GM21381 (cell line): ENCODE measurements around the gene ILK.

Source experiments
- ATAC-seq: cut with Tn5 transposase; IDR thresholded peaks from one replicate; pipeline ENCODE4 v1.9.1; 2021; ENCODE audit warnings: mild to moderate bottlenecking, moderate library complexity; ENCODE audit not compliant: unreplicated experiment

ILK gene

GRCh38 chr11:6572215-6572614 lies 31.4 kb upstream of the ILK start:
- no peak for ATAC-seq

- no peak for ATAC-seq
Measured at GRCh38 chr11:6574816-6575715, 28.5 kb upstream of the ILK start.

- no peak for ATAC-seq
Measured at GRCh38 chr11:6576471-6577373, 26.9 kb upstream of the ILK start.

- ATAC-seq, result no peak
Measured at GRCh38 chr11:6578134-6578533, 25.4 kb upstream of the ILK start.

GRCh38 chr11:6579681-6580080 lies 23.9 kb upstream of the ILK start:
- ATAC-seq, result no peak

- ATAC-seq, result no peak
Measured at GRCh38 chr11:6583584-6583983, 20.0 kb upstream of the ILK start.

- ATAC-seq, result no peak
Measured at GRCh38 chr11:6584528-6584927, 19.0 kb upstream of the ILK start.

- no peak for ATAC-seq
Measured at GRCh38 chr11:6586434-6587359, 16.9 kb upstream of the ILK start.

- no peak for ATAC-seq
Measured at GRCh38 chr11:6587360-6587953, 16.1 kb upstream of the ILK start.

GRCh38 chr11:6588018-6588417 lies 15.6 kb upstream of the ILK start:
- no peak for ATAC-seq

GRCh38 chr11:6594142-6594768 lies 9.3 kb upstream of the ILK start:
- no peak for ATAC-seq

GRCh38 chr11:6596239-6596877 lies 7.2 kb upstream of the ILK start:
- ATAC-seq, result no peak

- no peak for ATAC-seq
Measured at GRCh38 chr11:6598555-6598954, 5.0 kb upstream of the ILK start.

- no peak for ATAC-seq
Measured at GRCh38 chr11:6599449-6599848, 4.1 kb upstream of the ILK start.

GRCh38 chr11:6599881-6600390 lies 3.6 kb upstream of the ILK start:
- no peak for ATAC-seq

GRCh38 chr11:6601041-6601461 lies 2.5 kb upstream of the ILK start:
- no peak for ATAC-seq

GRCh38 chr11:6602096-6602940 lies 1.3 kb upstream of the ILK start:
- no peak for ATAC-seq

GRCh38 chr11:6604081-6604626 lies 580 bp downstream of the ILK start:
- peak; percentile 30 for ATAC-seq
